Right atrium auricular region (tissue), 2 donors: ENCODE results near the gene AQP2. TPM values are rescaled to one million over a fixed set of nuclear protein-coding genes. Genes with fewer than 3 reads are reported as not detected.
"Not testable (repeated sequence)": the region's sequence is repeated elsewhere in the genome, so short reads cannot be mapped to it uniquely, and the experiment has no call there.

Experiments used
- DNase-seq: peaks from one replicate; pipeline ENCODE4 v3.0.0-alpha.2; 2019; ENCODE audit warnings: low spot score
- H3K27ac ChIP-seq, 2 donors: fragments of 200-600 bp; sonication (generic); 1 replicate in 1 of 2; 2 replicates in 1 of 2; pipeline ENCODE4 v1.5.1; 2016 to 2019
- H3K27me3 ChIP-seq, 2 donors: fragments of 200-600 bp; sonication (generic); one replicate each; pipeline versions ENCODE4 v1.5.1 to v1.6.0; 2017 to 2019
- H3K36me3 ChIP-seq: fragments of 200-600 bp; sonication (generic); one replicate; pipeline ENCODE4 v1.5.1; 2016
- H3K4me1 ChIP-seq, 2 donors: fragments of 200-600 bp; sonication (generic); one replicate each; pipeline versions ENCODE4 v1.5.1 to v1.6.0; 2017 to 2019
- H3K4me3 ChIP-seq, 2 donors: fragments of 200-600 bp; sonication (generic); 1 replicate in 1 of 2; 2 replicates in 1 of 2; pipeline ENCODE4 v1.5.1; 2017 to 2019; ENCODE audit warnings: mild to moderate bottlenecking in 1 of 2, moderate library complexity in 1 of 2
- H3K9me3 ChIP-seq, 2 donors: fragments of 200-600 bp; sonication (generic); one replicate each; pipeline ENCODE4 v1.5.1; 2019
- CTCF ChIP-seq, 2 donors: fragments of 200-600 bp; sonication (generic); IDR thresholded peaks; one replicate each; pipeline ENCODE4 v1.5.1; 2019; ENCODE audit warnings: antibody characterized with exemption in 2 of 2
- total RNA-seq, 2 donors: library from RNA; depleted of rRNA; stranded (reverse); fragments of >200 nt; gene quantifications; one replicate each; pipeline ENCODE4 v1.1.0, GENCODE V29; 2016

Gene AQP2
- total RNA-seq, 2 donors from 2014 or later: 0.83 TPM; not detected in 1

GRCh38 chr12:49984476-49985359, 34.2 kb downstream of the AQP2 start:
- H3K27ac ChIP-seq: no peak overlapping the region
- H3K36me3 ChIP-seq: no peaks in the 10 kb centered on the region
- H3K4me3 ChIP-seq: no peak overlapping the region
- H3K27me3 ChIP-seq: no peaks in the 10 kb centered on the region
- no peak for DNase-seq
- TF ChIP-seq CTCF (IDR thresholded peaks at IDR 0.05): no peak
- no peaks in the 10 kb centered on the region for H3K9me3 ChIP-seq
- H3K4me1 ChIP-seq: peaks cover 0 to 6% of the 10 kb centered on the region in 2 donors

- Histone ChIP-seq H3K27me3 (no peaks in the 10 kb centered on the region), H3K27ac (no peak overlapping the region), H3K4me1 (peaks cover 0 to 6% of the 10 kb centered on the region in 2 donors), H3K4me3 (no peak overlapping the region), H3K9me3 (no peaks in the 10 kb centered on the region), H3K36me3 (no peaks in the 10 kb centered on the region)
- DNase-seq: no peak
- TF ChIP-seq CTCF (IDR thresholded peaks at IDR 0.05): no peak
Measured at GRCh38 chr12:49985981-49986380, 35.4 kb downstream of the AQP2 start.

- H3K9me3 ChIP-seq, H3K4me1 ChIP-seq, H3K27me3 ChIP-seq, H3K27ac ChIP-seq, H3K36me3 ChIP-seq, DNase-seq, H3K4me3 ChIP-seq: not testable (repeated sequence)
Measured at GRCh38 chr12:49986476-49986875, 35.9 kb downstream of the AQP2 start.

- no peaks in the 10 kb centered on the region for H3K9me3 ChIP-seq
- no peak for TF ChIP-seq CTCF (IDR thresholded peaks at IDR 0.05)
- peaks cover 0 to 6% of the 10 kb centered on the region in 2 donors for H3K4me1 ChIP-seq
- H3K4me3 ChIP-seq: no peak overlapping the region
- no peak for DNase-seq
- peaks cover 3% of the 10 kb centered on the region for H3K36me3 ChIP-seq
- H3K27me3 ChIP-seq: no peaks in the 10 kb centered on the region
- H3K27ac ChIP-seq: no peak overlapping the region
Measured at GRCh38 chr12:49987625-49988303, 37.2 kb downstream of the AQP2 start.

GRCh38 chr12:49989400-49989799, 38.9 kb downstream of the AQP2 start:
- not testable (repeated sequence) for H3K9me3 ChIP-seq, H3K4me1 ChIP-seq, H3K4me3 ChIP-seq, H3K27me3 ChIP-seq, DNase-seq, H3K36me3 ChIP-seq, H3K27ac ChIP-seq

- H3K4me3 ChIP-seq: no peak overlapping the region
- H3K36me3 ChIP-seq: peaks cover 10% of the 10 kb centered on the region
- TF ChIP-seq CTCF (IDR thresholded peaks at IDR 0.05): no peak
- H3K27me3 ChIP-seq: no peaks in the 10 kb centered on the region
- no peak overlapping the region for H3K27ac ChIP-seq
- no peaks in the 10 kb centered on the region for H3K4me1 ChIP-seq
- DNase-seq: no peak
- no peaks in the 10 kb centered on the region for H3K9me3 ChIP-seq
Measured at GRCh38 chr12:49990273-49990672, 39.7 kb downstream of the AQP2 start.
